CD8-positive, alpha-beta memory T cell (primary cell): Measurements from ENCODE around the gene LYPD5. TPM values are rescaled to one million over a fixed set of nuclear protein-coding genes. Genes with fewer than 3 reads are reported as not detected.
A peak's percentile ranks its signal among the peaks of the same experiment; 100 is the strongest.

Source experiments
- CTCF ChIA-PET: fragments of 350-600 bp; sonication (Branson Sonifier 250); formaldehyde crosslinking; loops from one replicate; lab custom pipeline; 2021; ENCODE audit warnings: antibody characterized with exemption; lab: Charles Lee
- POLR2A ChIA-PET: fragments of 350-600 bp; sonication (Branson Sonifier 250); formaldehyde crosslinking; loops from one replicate; lab custom pipeline; 2021; ENCODE audit warnings: antibody characterized with exemption; lab: Charles Lee
- DNase-seq, 5 donors: peaks; one replicate each; pipeline versions ENCODE4 v3.0.0 to v3.0.0-alpha.2; 2020 to 2022; ENCODE audit warnings: mixed read lengths in 1 of 5
- H3K27ac ChIP-seq: one replicate; pipeline ENCODE4 v1.7.0; 2013; ENCODE audit warnings: low read depth, mild to moderate bottlenecking, low read length, moderate library complexity
- H3K27me3 ChIP-seq: 2 replicates; pipeline ENCODE4 v1.7.0; 2013; ENCODE audit warnings: low read length, mild to moderate bottlenecking; ENCODE audit not compliant: insufficient read depth, poor library complexity, severe bottlenecking
- H3K36me3 ChIP-seq: 2 replicates; pipeline ENCODE4 v1.7.0; 2013; ENCODE audit warnings: mild to moderate bottlenecking, low read length, moderate library complexity; ENCODE audit not compliant: insufficient read depth
- H3K4me1 ChIP-seq: 2 replicates; pipeline ENCODE4 v1.7.0; 2013; ENCODE audit warnings: mild to moderate bottlenecking, low read length, moderate library complexity; ENCODE audit not compliant: insufficient read depth
- H3K4me3 ChIP-seq: 2 replicates; pipeline ENCODE4 v1.7.0; 2013; ENCODE audit warnings: mild to moderate bottlenecking, low read length
- H3K9me3 ChIP-seq: 2 replicates; pipeline ENCODE4 v1.7.0; 2013; ENCODE audit warnings: mild to moderate bottlenecking, low read length
- H3K27ac Mint-ChIP-seq, 8 donors: one replicate each; pipeline ENCODE4 v1.8.0; 2020 to 2021; ENCODE audit warnings: mixed read lengths in 8 of 8, mild to moderate bottlenecking in 6 of 8, inconsistent platforms in 3 of 8, moderate library complexity in 3 of 8
- H3K27me3 Mint-ChIP-seq, 2 donors: one replicate each; pipeline ENCODE4 v1.8.0; 2020 to 2021; ENCODE audit warnings: mixed read lengths in 2 of 2, mild to moderate bottlenecking in 1 of 2, moderate library complexity in 1 of 2
- H3K36me3 Mint-ChIP-seq, 3 donors: one replicate each; pipeline ENCODE4 v1.8.0; 2020 to 2021; ENCODE audit warnings: mixed read lengths in 3 of 3, inconsistent platforms in 1 of 3, mild to moderate bottlenecking in 1 of 3
- H3K4me1 Mint-ChIP-seq, 3 donors: one replicate each; pipeline ENCODE4 v1.8.0; 2020 to 2021; ENCODE audit warnings: mixed read lengths in 3 of 3, inconsistent platforms in 1 of 3, mild to moderate bottlenecking in 1 of 3
- H3K4me3 Mint-ChIP-seq, 7 donors: one replicate each; pipeline ENCODE4 v1.8.0; 2020 to 2021; ENCODE audit warnings: mixed read lengths in 7 of 7, mild to moderate bottlenecking in 6 of 7, moderate library complexity in 4 of 7, inconsistent platforms in 2 of 7
- H3K9me3 Mint-ChIP-seq, 5 donors: one replicate each; pipeline ENCODE4 v1.8.0; 2020 to 2022; ENCODE audit warnings: mixed read lengths in 5 of 5, mild to moderate bottlenecking in 3 of 5, moderate library complexity in 2 of 5, inconsistent platforms in 1 of 5
- polyA plus RNA-seq: library from polyadenylated mRNA; unstranded; fragments of 300-500 nt; fragmentation: Illumina TruSeq; gene quantifications from one replicate; pipeline ENCODE4 v1.2.3, GENCODE V29; 2021
- total RNA-seq, 2 experiments: library from RNA; stranded (reverse); gene quantifications; one replicate each; pipeline ENCODE4 v1.2.3, GENCODE V29; 2021

Gene LYPD5, protein sequence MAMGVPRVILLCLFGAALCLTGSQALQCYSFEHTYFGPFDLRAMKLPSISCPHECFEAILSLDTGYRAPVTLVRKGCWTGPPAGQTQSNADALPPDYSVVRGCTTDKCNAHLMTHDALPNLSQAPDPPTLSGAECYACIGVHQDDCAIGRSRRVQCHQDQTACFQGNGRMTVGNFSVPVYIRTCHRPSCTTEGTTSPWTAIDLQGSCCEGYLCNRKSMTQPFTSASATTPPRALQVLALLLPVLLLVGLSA
- total RNA-seq (under 1 TPM; 0.68 to 0.80 TPM), polyA plus RNA-seq (not detected)

DNA sequence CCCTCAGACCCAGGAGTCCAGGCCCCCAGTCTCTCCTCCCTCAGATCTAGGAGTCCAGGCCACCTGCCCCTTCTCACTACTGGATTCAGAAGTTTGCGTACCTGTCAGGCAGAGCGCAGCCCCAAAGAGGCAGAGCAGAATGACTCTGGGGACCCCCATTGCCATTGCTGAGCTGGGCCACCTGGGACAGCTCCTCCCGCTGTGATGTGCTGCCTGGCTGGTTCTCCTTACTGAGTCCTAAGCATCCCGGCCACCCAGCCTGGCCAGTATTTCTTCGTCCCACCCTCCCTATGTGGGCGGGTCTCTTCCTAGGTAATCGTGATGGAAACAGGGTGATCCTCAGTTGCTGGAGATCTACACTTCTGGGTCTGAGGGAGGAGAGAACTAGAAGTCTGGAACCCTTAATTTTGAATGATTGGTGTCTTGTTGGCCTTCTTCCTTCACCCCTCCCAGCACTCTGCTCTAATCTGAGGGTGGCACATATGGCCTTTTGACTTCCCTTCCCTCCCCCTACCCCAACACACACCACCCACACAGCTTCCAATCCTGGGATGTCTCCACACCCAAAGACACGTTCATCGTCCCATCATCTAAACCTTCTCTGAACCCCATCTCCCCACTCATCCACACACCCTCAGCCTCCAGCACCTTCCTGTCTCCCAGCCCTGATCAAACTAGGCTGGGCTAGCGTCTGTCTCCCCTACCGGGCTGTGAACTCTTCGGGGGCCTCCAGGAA is at the start of gene LYPD5:
Gene LYPD5, minus strand, starts transcription at position 232 of the 736 bp plus-strand sequence. Its CDS starts 67 bp downstream, at position 165.
- Mint-ChIP-seq H3K27ac (peak within 1 kb of the TSS in 2 of 8 donors; percentile 70 to 92), H3K27me3 (peaks cover 10 to 12% of the 10 kb centered on the region in 2 donors), H3K4me1 (peaks cover 6 to 22% (median 7%) of the 10 kb centered on the region in 3 donors), H3K36me3 (no peaks in the 10 kb centered on the region), H3K4me3 (peak within 1 kb of the TSS in 2 of 7 donors; percentile 11 to 24), H3K9me3 (peaks cover 0 to 2% (median 0%) of the 10 kb centered on the region in 5 donors)
- H3K27me3 ChIP-seq, result no peaks in the 10 kb centered on the region
- no peak within 1 kb of the TSS for H3K4me3 ChIP-seq
- H3K36me3 ChIP-seq, result no peaks in the 10 kb centered on the region
- H3K27ac ChIP-seq, result no peak within 1 kb of the TSS
- ChIA-PET CTCF (no interaction called here), POLR2A (no interaction called here)
- H3K4me1 ChIP-seq, result peaks cover 7% of the 10 kb centered on the region
- DNase-seq, result no peak
- H3K9me3 ChIP-seq, result no peaks in the 10 kb centered on the region

DNA sequence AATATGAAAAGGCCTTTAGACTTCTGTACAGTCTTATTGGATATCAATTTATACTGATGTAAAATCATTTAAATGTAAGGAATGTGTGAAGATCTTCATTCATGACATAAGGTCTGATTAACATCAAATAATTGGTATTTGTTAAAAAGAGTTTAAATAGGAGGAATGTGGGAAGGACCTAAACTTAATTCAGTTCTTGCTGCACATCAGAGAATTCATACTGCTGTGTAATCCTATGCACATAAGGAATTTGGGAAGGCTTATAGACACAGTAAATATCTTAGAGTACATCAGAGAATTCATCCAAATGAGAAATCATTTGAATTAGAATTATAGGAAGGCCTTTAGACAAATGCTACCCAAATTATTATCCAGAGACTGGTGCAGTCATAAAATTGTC is 46.6 kb upstream of the LYPD5 start:
- no peak overlapping the region for H3K27ac Mint-ChIP-seq
- no peak overlapping the region for H3K4me3 Mint-ChIP-seq
- H3K9me3 Mint-ChIP-seq, result peaks cover 52 to 88% (median 79%) of the 10 kb centered on the region in 5 donors
- no peaks in the 10 kb centered on the region for H3K27me3 ChIP-seq
- H3K27ac ChIP-seq, result no peak overlapping the region
- H3K27me3 Mint-ChIP-seq, result no peaks in the 10 kb centered on the region
- H3K9me3 ChIP-seq, result peaks cover 58% of the 10 kb centered on the region
- peaks cover 9% of the 10 kb centered on the region for H3K36me3 ChIP-seq
- no peak overlapping the region for H3K4me3 ChIP-seq
- no peak for DNase-seq
- ChIA-PET POLR2A (no interaction called here), CTCF (no interaction called here)
- H3K4me1 ChIP-seq, result no peaks in the 10 kb centered on the region
- H3K36me3 Mint-ChIP-seq, result peaks cover 28 to 64% (median 50%) of the 10 kb centered on the region in 3 donors
- H3K4me1 Mint-ChIP-seq, result no peaks in the 10 kb centered on the region

DNA sequence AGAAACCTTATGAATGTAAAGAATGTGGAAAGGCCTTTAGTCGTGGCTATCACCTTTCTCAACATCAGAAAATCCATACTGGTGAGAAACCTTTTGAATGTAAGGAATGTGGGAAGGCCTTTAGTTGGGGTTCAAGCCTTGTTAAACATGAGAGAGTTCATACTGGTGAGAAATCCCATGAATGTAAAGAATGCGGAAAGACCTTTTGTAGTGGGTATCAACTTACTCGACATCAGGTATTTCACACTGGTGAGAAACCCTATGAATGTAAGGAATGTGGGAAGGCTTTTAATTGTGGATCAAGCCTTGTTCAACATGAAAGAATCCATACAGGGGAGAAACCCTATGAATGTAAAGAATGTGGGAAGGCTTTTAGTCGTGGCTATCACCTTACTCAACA is 45.6 kb upstream of the LYPD5 start:
- DNase-seq, result no peak
- Histone ChIP-seq H3K4me3 (no peak overlapping the region), H3K27me3 (no peaks in the 10 kb centered on the region), H3K9me3 (peaks cover 63% of the 10 kb centered on the region), H3K36me3 (peaks cover 12% of the 10 kb centered on the region), H3K27ac (no peak overlapping the region), H3K4me1 (no peaks in the 10 kb centered on the region)
- Mint-ChIP-seq H3K9me3 (peaks cover 52 to 94% (median 80%) of the 10 kb centered on the region in 5 donors), H3K36me3 (peaks cover 30 to 73% (median 57%) of the 10 kb centered on the region in 3 donors), H3K4me3 (no peak overlapping the region), H3K4me1 (no peaks in the 10 kb centered on the region), H3K27ac (no peak overlapping the region), H3K27me3 (no peaks in the 10 kb centered on the region)
- POLR2A ChIA-PET, result no interaction called here
- CTCF ChIA-PET, result no interaction called here

DNA sequence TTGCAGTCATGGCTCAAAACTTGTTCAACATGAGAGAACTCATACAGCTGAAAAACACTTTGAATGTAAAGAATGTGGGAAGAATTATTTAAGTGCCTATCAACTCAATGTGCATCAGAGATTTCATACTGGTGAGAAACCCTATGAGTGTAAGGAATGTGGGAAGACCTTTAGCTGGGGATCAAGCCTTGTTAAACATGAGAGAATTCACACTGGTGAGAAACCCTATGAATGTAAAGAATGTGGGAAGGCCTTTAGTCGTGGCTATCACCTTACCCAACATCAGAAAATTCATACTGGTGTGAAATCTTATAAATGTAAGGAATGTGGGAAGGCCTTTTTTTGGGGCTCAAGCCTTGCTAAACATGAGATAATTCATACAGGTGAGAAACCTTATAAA is 45.0 kb upstream of the LYPD5 start:
- Histone ChIP-seq H3K27me3 (no peaks in the 10 kb centered on the region), H3K27ac (no peak overlapping the region), H3K4me1 (no peaks in the 10 kb centered on the region), H3K4me3 (no peak overlapping the region), H3K9me3 (peaks cover 65% of the 10 kb centered on the region), H3K36me3 (peaks cover 16% of the 10 kb centered on the region)
- H3K9me3 Mint-ChIP-seq, result peaks cover 50 to 94% (median 79%) of the 10 kb centered on the region in 5 donors
- H3K27ac Mint-ChIP-seq, result no peak overlapping the region
- H3K4me3 Mint-ChIP-seq, result no peak overlapping the region
- H3K36me3 Mint-ChIP-seq, result peaks cover 32 to 73% (median 60%) of the 10 kb centered on the region in 3 donors
- DNase-seq, result no peak
- ChIA-PET POLR2A (no interaction called here), CTCF (no interaction called here)
- no peaks in the 10 kb centered on the region for H3K27me3 Mint-ChIP-seq
- no peaks in the 10 kb centered on the region for H3K4me1 Mint-ChIP-seq

DNA sequence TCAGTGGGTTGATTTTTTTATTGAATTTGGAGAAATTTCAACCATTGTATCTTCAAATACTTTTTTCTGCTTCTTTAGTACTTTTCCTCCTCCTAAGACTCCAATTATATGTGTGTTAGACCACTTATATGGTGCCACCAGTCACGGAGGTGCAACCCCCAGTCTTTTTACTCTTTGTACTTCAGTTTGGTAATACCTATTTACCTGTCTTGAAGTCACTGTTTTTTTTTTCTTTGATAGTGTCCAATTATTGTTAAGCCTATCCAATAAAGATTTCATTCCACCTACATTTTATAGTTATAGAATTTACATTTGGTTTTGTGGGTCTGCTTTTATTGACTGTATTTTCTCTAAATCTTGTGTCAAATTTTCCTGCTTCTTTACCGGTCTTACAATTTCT is 39.8 kb upstream of the LYPD5 start:
- Mint-ChIP-seq H3K4me3 (no peak overlapping the region), H3K4me1 (no peaks in the 10 kb centered on the region), H3K27ac (no peak overlapping the region), H3K27me3 (no peaks in the 10 kb centered on the region), H3K9me3 (peaks cover 52 to 88% (median 81%) of the 10 kb centered on the region in 5 donors), H3K36me3 (peaks cover 57 to 94% (median 82%) of the 10 kb centered on the region in 3 donors)
- no peak overlapping the region for H3K4me3 ChIP-seq
- no peaks in the 10 kb centered on the region for H3K4me1 ChIP-seq
- H3K27ac ChIP-seq, result no peak overlapping the region
- H3K9me3 ChIP-seq, result peaks cover 60% of the 10 kb centered on the region
- H3K27me3 ChIP-seq, result no peaks in the 10 kb centered on the region
- peaks cover 44% of the 10 kb centered on the region for H3K36me3 ChIP-seq
- no peak for DNase-seq
- ChIA-PET POLR2A (no interaction called here), CTCF (no interaction called here)

DNA sequence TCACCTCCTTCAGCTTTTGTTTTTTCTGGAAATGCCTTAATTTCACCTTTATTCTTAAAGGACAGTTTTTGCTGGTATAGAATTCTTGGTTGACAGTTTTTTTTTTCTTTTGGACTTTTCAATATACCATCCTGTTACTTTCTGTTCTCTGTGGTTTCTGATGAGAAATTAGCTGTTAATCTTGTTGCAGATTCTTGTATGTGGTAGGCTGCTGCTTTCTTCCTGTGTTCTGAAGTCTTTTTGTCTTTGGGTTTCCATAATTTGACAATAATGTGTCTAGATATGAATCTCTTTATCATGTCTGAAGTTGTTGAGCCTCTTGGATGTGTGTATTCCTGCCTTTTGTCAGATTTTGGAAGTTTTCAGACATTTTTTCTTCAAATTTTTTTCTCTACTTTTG is 36.9 kb upstream of the LYPD5 start:
- H3K4me1 ChIP-seq, result no peaks in the 10 kb centered on the region
- no peak for DNase-seq
- H3K27me3 ChIP-seq, result no peaks in the 10 kb centered on the region
- H3K4me3 ChIP-seq, result no peak overlapping the region
- ChIA-PET CTCF (no interaction called here), POLR2A (no interaction called here)
- Mint-ChIP-seq H3K27ac (no peak overlapping the region), H3K9me3 (peaks cover 40 to 82% (median 79%) of the 10 kb centered on the region in 5 donors), H3K27me3 (no peaks in the 10 kb centered on the region), H3K4me1 (no peaks in the 10 kb centered on the region), H3K4me3 (no peak overlapping the region), H3K36me3 (peaks cover 61 to 90% (median 85%) of the 10 kb centered on the region in 3 donors)
- H3K9me3 ChIP-seq, result peaks cover 55% of the 10 kb centered on the region
- H3K27ac ChIP-seq, result no peak overlapping the region
- peaks cover 65% of the 10 kb centered on the region for H3K36me3 ChIP-seq

DNA sequence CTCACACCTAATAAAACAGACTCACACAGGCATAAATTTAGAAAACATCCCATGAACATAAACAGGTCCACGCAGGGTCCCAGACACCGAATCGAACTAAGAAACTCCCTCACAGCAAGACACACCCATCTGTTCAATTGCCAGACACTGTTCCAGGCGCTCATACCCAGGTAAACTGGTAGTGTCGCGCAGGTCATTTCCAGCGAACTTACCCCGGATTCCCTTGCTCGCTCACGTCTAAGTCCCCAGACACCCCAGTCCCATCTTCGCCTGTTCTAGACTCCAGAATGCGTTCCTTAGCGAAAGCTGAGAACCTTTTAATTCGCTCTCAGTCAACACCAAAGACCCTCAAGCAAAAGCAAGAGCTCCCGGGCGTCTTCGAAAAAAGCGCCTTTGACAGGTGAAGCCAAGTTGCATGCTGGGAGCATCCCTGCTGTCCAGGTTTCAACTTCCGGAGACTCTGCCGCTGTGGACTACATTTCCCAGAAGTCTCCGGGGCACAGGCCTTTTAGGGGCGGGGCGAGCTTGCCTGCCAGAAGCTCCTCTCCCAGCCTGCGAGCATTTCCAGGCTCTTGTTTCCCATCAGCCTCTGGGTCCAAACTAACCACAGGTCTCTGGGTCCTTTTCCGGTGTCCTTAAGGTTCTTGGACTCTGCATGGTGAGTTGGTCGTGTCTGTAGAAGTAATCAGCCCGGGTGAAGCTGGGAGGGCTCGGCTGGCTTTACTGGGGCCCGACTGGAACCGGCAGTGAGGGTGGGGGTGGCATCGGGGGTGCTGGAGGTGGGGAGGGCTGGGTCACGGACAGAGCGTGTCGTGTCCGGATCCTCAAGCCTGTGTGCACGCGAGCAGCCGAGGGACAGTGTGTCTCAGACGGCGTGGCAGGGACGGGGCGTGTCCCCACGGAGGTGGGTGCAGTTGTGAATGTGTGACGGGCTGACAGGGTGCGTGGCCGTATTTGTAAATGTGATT is 24.8 kb upstream of the LYPD5 start, which contains the start of gene ZNF283:
Gene ZNF283, plus strand, starts transcription at position 535 of the 968 bp plus-strand sequence. CDS start 6,184 bp downstream, outside the sequence.
- peak; percentile 61 to 85 (median 77) for DNase-seq
- H3K9me3 Mint-ChIP-seq, result peaks cover 0 to 2% (median 0%) of the 10 kb centered on the region in 5 donors
- ChIA-PET POLR2A (no interaction called here), CTCF (no interaction called here)
- peaks cover 14% of the 10 kb centered on the region for H3K4me1 ChIP-seq
- H3K4me3 ChIP-seq, result peak within 1 kb of the TSS; percentile 78
- H3K4me1 Mint-ChIP-seq, result peaks cover 18 to 23% (median 21%) of the 10 kb centered on the region in 3 donors
- peak within 1 kb of the TSS; percentile 14 to 90 (median 74) for H3K27ac Mint-ChIP-seq
- peaks cover 8 to 10% of the 10 kb centered on the region in 2 donors for H3K27me3 Mint-ChIP-seq
- no peaks in the 10 kb centered on the region for H3K27me3 ChIP-seq
- peak within 1 kb of the TSS; percentile 86 to 95 (median 91) for H3K4me3 Mint-ChIP-seq
- H3K36me3 ChIP-seq, result peaks cover 2% of the 10 kb centered on the region
- H3K9me3 ChIP-seq, result no peaks in the 10 kb centered on the region
- H3K27ac ChIP-seq, result peak within 1 kb of the TSS; percentile 40
- peaks cover 14 to 34% (median 24%) of the 10 kb centered on the region in 3 donors for H3K36me3 Mint-ChIP-seq
